A549 treated with DMSO at 1 μM for 4 hours (cell line): ENCODE results near the gene SPINK14. TPM values are rescaled to one million over a fixed set of nuclear protein-coding genes. Genes with fewer than 3 reads are reported as not detected.

Source experiments
- total RNA-seq: library from RNA; stranded (reverse); fragments of 200-300 nt; extraction: Qiagen RNA extraction; gene quantifications from 5 replicates; pipeline ENCODE4 v1.2.3, GENCODE V29; 2022; ENCODE audit warnings: low read depth

Gene SPINK14
- total RNA-seq: not detected in 5 replicates

GRCh38 chr5:148168246-148168645, at the start of gene SPINK14:
SPINK14 (plus strand) TSS chr5:148168546; CDS start chr5:148169733, 1,187 bp downstream.

GRCh38 chr5:148202531-148203203, 34.3 kb downstream of the SPINK14 start, which contains the start of gene SPINK6:
SPINK6 (plus strand) TSS chr5:148203042; CDS start chr5:148203097, 55 bp downstream.

Other genes starting within 250 kb of the SPINK14 start
- gene SPINK5, start 104.6 kb upstream of the SPINK14 start, total RNA-seq: not detected in 5 replicates
- gene SPINK6, start 34.5 kb downstream of the SPINK14 start, total RNA-seq: 0.32 to 0.76 TPM (median 0.48 TPM) in 5 replicates
- not detected in 5 replicates for gene MARCOL, start 70.0 kb downstream of the SPINK14 start, total RNA-seq
- not detected in 5 replicates for gene SPINK13, start 100.2 kb downstream of the SPINK14 start, total RNA-seq
- gene SPINK7, start 143.9 kb downstream of the SPINK14 start, total RNA-seq: not detected in 5 replicates
- gene SPINK9, start 167.0 kb downstream of the SPINK14 start, total RNA-seq: not detected in 5 replicates
- 16.7 to 23.9 TPM (median 18.7 TPM) in 5 replicates for gene FBXO38, start 215.4 kb downstream of the SPINK14 start, total RNA-seq